ENCODE results near the gene SNAPC2. TPM values are rescaled to one million over a fixed set of nuclear protein-coding genes. Genes with fewer than 3 reads are reported as not detected.
A peak's percentile ranks its signal among the peaks of the same experiment; 100 is the strongest.

The SNAPC2 gene
- total and polyA plus RNA-seq, 2 of the 13 experiments (the other 11 are each of a cell fraction or from before 2014, with no cell fraction given) = 10.2 to 12.7 TPM

- peak; percentile 73; the same call in 1 of the 2 replicates for TF ChIP-seq ZNF441 (CRISPR knock-in tag; IDR thresholded peaks at IDR 0.05; ENCODE audit: borderline replicate concordance)
- TF ChIP-seq RXRB (CRISPR knock-in tag; IDR thresholded peaks at IDR 0.05; ENCODE audit: borderline replicate concordance) = peak; percentile 48; the same call in 1 of the 2 replicates
- peak; percentile 58; the same call in 1 of the 2 replicates for TF ChIP-seq ARHGAP35 (CRISPR knock-in tag; IDR thresholded peaks at IDR 0.05; ENCODE audit: borderline replicate concordance)
- no peak for TF ChIP-seq GABPA (IDR thresholded peaks at IDR 0.05; ENCODE audit: low read depth, low read length)
- TF ChIP-seq GABPA (CRISPR knock-in tag; IDR thresholded peaks at IDR 0.05; ENCODE audit: low read depth) = no peak
- no peak for TF ChIP-seq AHDC1 (CRISPR knock-in tag; IDR thresholded peaks at IDR 0.05; ENCODE audit: borderline replicate concordance)
- TF ChIP-seq HOXA7 (CRISPR knock-in tag; IDR thresholded peaks at IDR 0.05) = no peak
- no peak for TF ChIP-seq ZNF605 (CRISPR knock-in tag; IDR thresholded peaks at IDR 0.05)
- TF ChIP-seq LBX2 (CRISPR knock-in tag; IDR thresholded peaks at IDR 0.05; ENCODE audit: borderline replicate concordance) = peak; percentile 89; the same call in 1 of the 2 replicates
- peak; percentile 45; the same call in 1 of the 2 replicates for TF ChIP-seq GPN1 (CRISPR knock-in tag; IDR thresholded peaks at IDR 0.05; ENCODE audit: borderline replicate concordance)
- TF ChIP-seq ZNF615 (CRISPR knock-in tag; IDR thresholded peaks at IDR 0.05; ENCODE audit: borderline replicate concordance) = no peak
- peak; percentile 54 for TF ChIP-seq ZNF709 (CRISPR knock-in tag; IDR thresholded peaks at IDR 0.05)
- TF ChIP-seq CHD4 (IDR thresholded peaks at IDR 0.05; ENCODE audit: borderline replicate concordance, low read length) = no peak
- peak; percentile 90; the same call in 1 of the 2 replicates for TF ChIP-seq TEAD2 (CRISPR knock-in tag; IDR thresholded peaks at IDR 0.05)
- no peak for TF ChIP-seq MBD4 (IDR thresholded peaks at IDR 0.05; ENCODE audit: borderline replicate concordance, low read length)
- 0 out of 2 replicates have a peak, but pooled peaks have one; percentile 40 for TF ChIP-seq ELF3 (CRISPR knock-in tag; IDR thresholded peaks at IDR 0.05)
- TF ChIP-seq MXD1 (CRISPR knock-in tag; IDR thresholded peaks at IDR 0.05) = peak; percentile 89
- TF ChIP-seq KLF16 (CRISPR knock-in tag; IDR thresholded peaks at IDR 0.05) = peak in 1 of 2 experiments; percentile 57; a peak in 2 of 4 replicates
- TF ChIP-seq STAT5B (CRISPR knock-in tag; IDR thresholded peaks at IDR 0.05) = peak; percentile 71; the same call in 1 of the 2 replicates
- no peak for TF ChIP-seq TCF7L2 (IDR thresholded peaks at IDR 0.05; ENCODE audit: low read depth, low read length)
- TF ChIP-seq MTA1 (CRISPR knock-in tag; IDR thresholded peaks at IDR 0.05; ENCODE audit: borderline replicate concordance) = no peak
- no peak for TF ChIP-seq CENPX (CRISPR knock-in tag; IDR thresholded peaks at IDR 0.05)
- peak; percentile 67; the same call in 1 of the 2 replicates for TF ChIP-seq E2F5 (CRISPR knock-in tag; conservative IDR thresholded peaks at IDR 0.05)
Observed at GRCh38 chr19:7925171-7925851, 5.2 kb downstream of the SNAPC2 start (continued).
